Right renal cortex interstitium (tissue), 3 donors: Measurements from ENCODE around the gene PRADC1. TPM values are rescaled to one million over a fixed set of nuclear protein-coding genes. Genes with fewer than 3 reads are reported as not detected.
"Not testable (repeated sequence)": the region's sequence is repeated elsewhere in the genome, so short reads cannot be mapped to it uniquely, and the experiment has no call there.

Experiments
- DNase-seq, 3 donors: peaks; one replicate each; pipeline ENCODE4 v3.0.0-alpha.2; 2013; ENCODE audit warnings: low read depth in 3 of 3, low spot score in 2 of 3
- polyA plus RNA-seq, 3 donors: library from polyadenylated mRNA; unstranded; fragments of 120-200 nt; gene quantifications; one replicate each; pipeline ENCODE4 v1.2.1, GENCODE V29; 2013; ENCODE audit not compliant: insufficient read length in 3 of 3

The PRADC1 gene
- polyA plus RNA-seq, 3 donors, result 11.6 to 14.6 (median 14.1) TPM

GRCh38 chr2:73205611-73206010 is 27.4 kb downstream of the PRADC1 start:
- no peak for DNase-seq

GRCh38 chr2:73203055-73203681 is 29.9 kb downstream of the PRADC1 start:
- DNase-seq, result no peak

- DNase-seq, result no peak
Observed at GRCh38 chr2:73202156-73203054, 30.6 kb downstream of the PRADC1 start, which contains the start of gene NOTO. Gene NOTO, plus strand, starts transcription at chr2:73202574. Its CDS starts 93 bp downstream, at chr2:73202667.

GRCh38 chr2:73200281-73200680 is 32.8 kb downstream of the PRADC1 start:
- not testable (repeated sequence) for DNase-seq

- DNase-seq, result no peak
Observed at GRCh38 chr2:73197579-73197978, 35.5 kb downstream of the PRADC1 start.

GRCh38 chr2:73187549-73187948 is 45.5 kb downstream of the PRADC1 start:
- DNase-seq, result no peak

GRCh38 chr2:73185965-73186364 is 47.1 kb downstream of the PRADC1 start:
- DNase-seq, result no peak

Other genes starting within 250 kb of the PRADC1 start
- gene SFXN5, start 161.5 kb downstream of the PRADC1 start, polyA plus RNA-seq, result 10 to 100 TPM; 23.2 to 25.7 (median 23.9) TPM
- gene RAB11FIP5, start 120.3 kb downstream of the PRADC1 start, polyA plus RNA-seq, result 10 to 100 TPM; 39.9 to 45.0 (median 40.3) TPM
- gene NOTO, start 30.7 kb downstream of the PRADC1 start, polyA plus RNA-seq, result under 1 TPM in 1 of 3 donors, not detected in 2; 0.04 TPM
- gene SMYD5, start 19.0 kb downstream of the PRADC1 start, polyA plus RNA-seq, result 10 to 100 TPM; 31.4 to 37.4 (median 32.7) TPM
- 100 to 1,000 TPM; 283 to 292 (median 283) TPM for gene CCT7, start 1.1 kb upstream of the PRADC1 start, polyA plus RNA-seq
- 1 to 10 TPM; 1.6 to 1.9 (median 1.6) TPM for gene FBXO41, start 51.2 kb upstream of the PRADC1 start, polyA plus RNA-seq
- not detected for gene EGR4, start 60.3 kb upstream of the PRADC1 start, polyA plus RNA-seq
- 10 to 100 TPM; 32.9 to 41.1 (median 38.6) TPM for gene ALMS1, start 152.6 kb upstream of the PRADC1 start, polyA plus RNA-seq